ENCODE data around the gene TINAGL1. TPM values are rescaled to one million over a fixed set of nuclear protein-coding genes. Genes with fewer than 3 reads are reported as not detected.

Gene TINAGL1
- polyA plus RNA-seq, 3 donors = 45.5 to 51.5 (median 47.4) TPM

DNA sequence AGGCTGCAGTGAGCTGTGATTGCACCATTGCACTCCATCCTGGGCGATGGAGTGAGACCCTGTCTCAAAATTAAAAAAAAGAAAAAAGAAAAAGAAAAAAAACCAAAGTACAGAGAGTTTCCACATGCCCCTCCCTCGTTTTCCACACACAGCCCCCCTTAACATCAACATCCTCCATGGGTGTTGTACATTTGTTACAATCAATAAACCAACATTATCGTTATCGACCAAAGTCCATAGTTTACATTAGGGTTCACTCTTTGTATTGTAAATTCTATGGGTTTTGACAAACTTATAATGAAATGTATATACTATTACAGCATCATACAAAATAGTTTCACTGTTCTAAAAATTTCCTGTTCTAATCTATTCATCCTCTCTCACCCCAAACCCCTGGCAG lies 15.9 kb upstream of the TINAGL1 start:
- DNase-seq = no peak

GRCh38 chr1:31562707-31563360 lies 13.5 kb upstream of the TINAGL1 start:
- no peak for DNase-seq

DNA sequence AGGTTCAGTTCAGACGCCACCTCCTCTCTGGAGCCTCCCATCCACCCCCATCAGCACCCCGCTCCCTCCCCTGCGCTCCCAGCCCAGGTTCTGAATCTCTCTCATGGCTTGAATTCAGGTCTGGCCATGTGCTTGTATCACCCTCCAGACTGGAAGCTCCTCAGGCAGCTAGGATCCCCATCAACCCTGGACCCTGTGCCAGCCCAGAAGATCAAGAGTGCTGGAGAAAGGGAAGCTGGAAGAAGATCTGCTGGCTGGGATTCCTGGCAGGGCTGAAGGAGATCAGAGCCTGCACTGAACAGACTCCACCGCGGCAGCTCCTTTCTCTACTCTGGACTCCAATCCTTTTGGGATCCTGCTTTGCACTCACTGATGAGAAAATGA lies 11.7 kb upstream of the TINAGL1 start:
- no peak for DNase-seq

DNA sequence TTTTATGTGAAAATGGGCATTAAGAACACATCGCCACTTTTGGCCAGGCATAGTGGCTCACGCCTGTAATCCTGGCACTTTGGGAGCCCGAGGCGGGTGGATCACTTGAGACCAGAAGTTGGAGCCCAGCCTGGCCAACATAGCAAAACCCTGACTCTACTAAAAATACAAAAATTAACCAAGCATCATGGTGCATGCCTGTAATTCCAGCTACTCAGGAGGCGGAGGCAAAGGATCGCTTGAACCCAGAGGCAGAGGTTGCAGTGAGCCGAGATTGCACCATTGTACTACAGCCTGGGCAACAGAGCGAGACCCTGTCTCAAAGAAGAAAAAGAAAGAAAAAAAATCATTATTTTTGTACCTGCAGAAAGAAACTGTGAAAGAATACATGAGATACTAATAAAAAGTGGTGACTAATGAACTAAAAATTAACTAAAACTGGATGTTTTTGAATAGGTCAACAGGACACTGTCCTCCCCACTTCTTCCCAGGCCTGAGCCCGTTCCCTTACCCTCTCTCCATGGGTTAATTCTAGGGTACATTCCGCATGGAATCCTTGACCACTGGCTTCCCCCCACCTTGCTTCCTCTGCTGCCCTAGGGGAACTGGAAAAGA lies 8.3 kb upstream of the TINAGL1 start:
- DNase-seq = no peak

DNA sequence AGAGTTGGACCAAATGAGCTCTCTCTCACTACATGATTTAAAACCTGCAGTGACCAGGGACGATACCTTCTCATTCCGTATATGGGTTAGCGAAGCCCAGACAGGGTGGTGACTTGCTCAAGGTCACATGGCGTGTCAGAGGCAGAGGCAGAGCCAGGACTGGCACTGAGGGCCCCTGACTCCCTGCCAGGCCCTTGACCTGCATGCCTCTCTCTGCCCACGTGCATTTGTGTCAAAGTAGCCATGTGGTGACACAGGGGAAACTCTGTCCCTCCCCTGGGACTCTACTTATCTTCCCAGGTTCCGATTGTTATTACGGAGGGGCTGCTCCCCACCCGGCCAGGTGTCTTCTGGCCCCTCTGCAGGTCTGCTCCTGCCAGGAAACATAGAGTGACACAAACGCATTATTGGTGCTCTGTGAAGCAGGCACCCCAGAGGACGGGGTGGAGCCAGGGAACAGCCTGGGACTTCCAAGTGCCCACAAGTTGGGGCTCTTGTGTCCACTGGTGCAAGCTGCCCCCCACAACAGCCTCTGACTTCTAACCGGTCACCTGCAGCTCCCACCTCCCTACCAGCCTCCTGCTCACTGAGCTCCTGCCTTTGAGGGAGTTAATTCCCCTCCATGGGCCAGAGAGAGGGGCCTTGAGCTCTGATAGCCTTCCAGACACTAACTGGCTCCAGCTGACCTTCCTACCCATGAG lies 7.3 kb upstream of the TINAGL1 start:
- no peak for DNase-seq

DNA sequence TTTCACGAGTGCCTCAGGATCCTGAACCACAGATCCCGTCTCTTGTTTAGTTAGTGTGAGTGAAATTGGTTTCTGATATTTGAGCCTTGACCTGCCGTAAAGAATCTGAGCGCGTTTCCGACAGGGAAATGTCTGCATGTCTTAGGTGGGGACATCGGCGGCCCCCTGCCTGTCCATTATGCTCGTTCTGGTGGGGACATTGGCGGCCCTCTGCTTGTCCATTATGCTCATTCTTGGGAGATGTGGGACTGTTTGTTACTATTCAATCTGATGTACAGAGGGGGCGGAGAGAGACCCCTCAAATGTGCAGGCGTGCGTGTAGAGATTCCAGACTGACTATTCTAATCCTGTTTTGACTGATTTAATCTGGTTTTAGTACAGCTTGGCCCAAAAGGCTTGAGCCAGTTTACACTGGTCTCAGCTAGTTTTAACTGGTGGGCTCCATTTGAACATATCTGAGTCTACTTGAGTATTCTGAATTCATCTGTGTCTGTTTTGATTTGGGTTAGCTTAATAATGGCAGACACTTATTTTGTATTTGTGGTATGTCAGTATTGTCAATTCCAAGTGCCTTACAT lies 6.6 kb upstream of the TINAGL1 start:
- DNase-seq = no peak

- DNase-seq = no peak
These were observed 6.1 kb upstream of the TINAGL1 start for GRCh38 chr1:31570228-31570627.

GRCh38 chr1:31570906-31571305 lies 5.4 kb upstream of the TINAGL1 start:
- DNase-seq = no peak

DNA sequence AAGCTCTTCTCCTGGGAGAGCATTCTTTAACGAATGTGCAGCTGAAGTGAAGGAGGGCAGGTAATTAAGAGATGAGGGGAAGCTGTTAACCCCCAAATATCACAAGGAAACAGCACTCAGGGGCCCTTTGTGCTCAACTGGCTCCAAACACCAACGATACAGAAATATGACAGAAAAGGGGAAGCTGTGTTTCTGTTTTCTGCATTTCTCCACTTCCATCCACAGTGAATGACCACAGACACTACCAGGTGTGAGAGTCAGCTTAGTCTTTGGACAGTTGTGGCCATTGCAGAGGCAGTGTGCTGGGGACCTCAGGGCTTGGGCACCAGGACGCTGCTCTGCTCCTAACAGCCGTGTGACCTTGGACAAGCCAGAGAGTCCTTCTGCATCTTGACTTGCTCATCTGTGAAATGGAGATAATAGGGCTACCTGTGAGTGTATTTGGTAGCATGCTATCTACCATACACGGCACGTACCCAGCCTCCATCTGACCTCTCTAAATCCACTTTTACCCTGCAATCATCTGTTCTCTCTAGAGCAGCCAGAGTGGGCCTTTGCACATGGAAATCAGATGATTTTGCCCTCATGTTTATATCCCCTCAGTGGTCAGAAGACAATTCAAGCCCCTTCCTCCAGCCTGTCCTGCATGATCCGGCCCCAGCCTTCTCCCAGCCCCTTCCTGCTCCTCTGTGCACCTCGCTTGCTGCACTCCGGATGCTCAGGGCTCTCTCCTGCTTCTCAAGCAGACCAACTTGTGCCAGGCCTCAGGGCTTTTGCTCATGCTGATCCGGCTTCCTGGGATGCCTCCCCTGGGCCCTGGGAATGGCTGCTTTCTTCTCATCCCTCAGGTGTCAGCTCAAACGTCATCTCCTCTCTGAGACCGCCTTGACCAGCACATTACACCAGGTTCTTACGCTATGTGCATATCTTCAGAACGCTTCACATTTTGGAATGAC lies 4.7 kb upstream of the TINAGL1 start:
- no peak for DNase-seq

GRCh38 chr1:31572323-31573104 lies 3.8 kb upstream of the TINAGL1 start:
- DNase-seq = no peak

DNA sequence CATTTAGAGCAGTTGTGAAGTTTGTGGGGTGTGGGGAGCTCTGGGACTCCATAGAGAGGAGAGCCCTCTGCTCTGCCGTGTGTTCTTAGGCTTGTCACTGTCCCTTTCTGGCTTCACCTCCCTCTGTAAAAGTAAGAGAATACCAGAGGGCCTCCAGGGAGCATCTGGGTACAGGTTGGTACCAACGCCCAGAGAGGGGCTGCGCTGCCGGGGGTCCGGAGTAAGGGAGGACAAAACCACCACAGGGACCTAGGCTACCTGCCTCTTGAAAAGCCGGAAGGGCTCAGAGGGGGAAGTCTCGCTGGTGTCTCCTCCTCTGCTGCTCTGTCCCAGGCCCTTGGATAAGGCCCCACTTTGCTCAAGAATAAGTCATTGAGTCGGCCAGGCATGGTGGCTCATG lies 3.1 kb upstream of the TINAGL1 start:
- no peak for DNase-seq

GRCh38 chr1:31574749-31575368 lies 1.5 kb upstream of the TINAGL1 start:
- no peak for DNase-seq

- DNase-seq = no peak
These were observed 760 bp upstream of the TINAGL1 start for GRCh38 chr1:31575369-31576140.

DNA sequence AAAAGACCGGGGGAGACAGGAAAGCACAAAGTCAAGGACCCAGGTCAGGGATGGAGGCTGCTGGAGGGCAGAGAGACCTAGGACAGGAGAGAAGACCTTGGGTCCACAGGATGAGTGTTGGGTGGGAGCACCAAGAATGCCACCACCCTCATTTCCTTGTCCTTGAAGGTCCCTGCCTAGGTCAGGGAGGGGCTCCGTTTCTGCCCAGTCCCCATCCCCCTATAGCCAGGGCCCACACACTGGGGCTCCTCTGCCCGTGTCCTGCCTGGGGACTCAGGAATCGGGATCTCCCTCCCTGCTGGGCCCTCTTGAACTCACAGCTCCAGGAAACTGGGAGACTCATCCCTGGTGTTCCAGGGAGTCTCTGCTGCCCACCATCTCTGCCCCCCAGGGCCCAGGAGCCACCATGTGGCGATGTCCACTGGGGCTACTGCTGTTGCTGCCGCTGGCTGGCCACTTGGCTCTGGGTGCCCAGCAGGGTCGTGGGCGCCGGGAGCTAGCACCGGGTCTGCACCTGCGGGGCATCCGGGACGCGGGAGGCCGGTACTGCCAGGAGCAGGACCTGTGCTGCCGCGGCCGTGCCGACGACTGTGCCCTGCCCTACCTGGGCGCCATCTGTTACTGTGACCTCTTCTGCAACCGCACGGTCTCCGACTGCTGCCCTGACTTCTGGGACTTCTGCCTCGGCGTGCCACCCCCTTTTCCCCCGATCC lies 584 bp downstream of the TINAGL1 start:
- DNase-seq = no peak

- no peak for DNase-seq
These were observed 1.3 kb downstream of the TINAGL1 start for GRCh38 chr1:31577515-31578192.

DNA sequence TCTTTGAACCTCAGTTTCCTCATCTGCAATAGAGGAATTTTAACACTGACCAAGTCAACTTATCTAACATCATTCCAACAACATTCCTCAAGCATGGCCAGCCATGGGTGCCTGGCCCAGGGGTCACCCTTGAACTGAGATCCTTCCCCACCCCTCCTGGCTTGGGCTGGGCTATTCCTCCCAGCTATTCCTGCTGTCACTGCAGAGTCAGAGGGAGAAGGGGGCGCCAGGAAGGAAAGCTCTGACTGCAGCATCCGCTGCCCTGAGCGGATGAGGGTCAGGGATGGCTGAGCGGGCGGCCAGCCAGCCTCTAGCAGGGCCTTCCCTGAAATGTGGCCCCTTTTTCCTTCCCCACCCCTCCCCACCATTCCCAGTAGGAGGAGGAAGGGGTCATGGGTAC lies 3.1 kb downstream of the TINAGL1 start:
- DNase-seq = no peak

- DNase-seq = no peak
These were observed 4.2 kb downstream of the TINAGL1 start for GRCh38 chr1:31580513-31580870.

DNA sequence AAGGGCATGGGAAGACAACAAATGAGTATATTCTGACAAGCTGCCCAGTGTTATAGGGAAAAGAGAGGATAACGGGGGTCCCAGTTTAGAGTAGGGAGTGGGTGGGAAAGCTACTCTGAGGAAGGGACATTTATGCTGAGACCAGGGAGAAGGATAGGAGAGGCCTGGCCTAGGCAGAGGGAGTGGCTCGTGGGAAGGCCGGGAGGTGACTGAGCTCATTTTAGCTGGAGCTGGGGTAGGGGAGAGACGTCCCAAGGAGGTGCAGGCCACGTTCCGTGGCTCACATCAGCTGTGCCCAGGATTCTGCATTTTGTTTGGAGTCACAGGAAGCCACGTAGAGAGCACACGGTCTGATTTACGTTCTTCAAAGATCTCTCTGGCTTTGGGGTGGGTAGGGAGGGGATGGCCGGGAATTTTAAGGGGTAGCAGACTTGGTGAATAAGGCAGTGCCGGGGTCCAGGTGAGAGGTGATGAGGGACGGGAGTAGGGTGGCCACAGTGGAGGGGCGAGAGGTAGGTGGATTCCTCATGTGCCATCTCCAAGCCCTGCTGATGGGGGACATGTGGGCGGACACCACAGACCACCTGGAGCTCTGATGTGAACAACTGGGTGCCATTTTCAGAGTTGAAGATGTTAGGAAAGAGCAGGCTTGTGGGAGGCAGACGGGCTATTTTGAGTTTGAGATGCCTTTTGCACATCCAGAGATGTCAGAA lies 4.7 kb downstream of the TINAGL1 start:
- no peak for DNase-seq

All from renal pelvis (tissue), 4 donors.